KOPT-K1 (cell line): ENCODE data around the gene OPCML.

Source experiments
- H3K27ac ChIP-seq: fragments of 200-600 bp; sonication (generic); 2 replicates; pipeline ENCODE4 v1.5.1; 2016; ENCODE audit warnings: antibody characterized with exemption, mild to moderate bottlenecking, low read depth, low read length; ENCODE audit not compliant: poor library complexity, severe bottlenecking
- H3K36me3 ChIP-seq: fragments of 200-600 bp; sonication (generic); 2 replicates; pipeline ENCODE4 v1.5.1; 2017; ENCODE audit warnings: antibody characterized with exemption, mild to moderate bottlenecking, low read length, moderate library complexity; ENCODE audit not compliant: insufficient read depth
- H3K9me3 ChIP-seq: fragments of 200-600 bp; sonication (generic); 2 replicates; pipeline ENCODE4 v1.5.1; 2017; ENCODE audit warnings: antibody characterized with exemption, low read length, mild to moderate bottlenecking; ENCODE audit not compliant: insufficient read depth, poor library complexity, severe bottlenecking

OPCML gene

GRCh38 chr11:133441964-133442660, 90.2 kb downstream of the OPCML start:
- Histone ChIP-seq H3K27ac (no peak overlapping the region), H3K9me3 (no peaks in the 10 kb centered on the region), H3K36me3 (no peaks in the 10 kb centered on the region)

DNA sequence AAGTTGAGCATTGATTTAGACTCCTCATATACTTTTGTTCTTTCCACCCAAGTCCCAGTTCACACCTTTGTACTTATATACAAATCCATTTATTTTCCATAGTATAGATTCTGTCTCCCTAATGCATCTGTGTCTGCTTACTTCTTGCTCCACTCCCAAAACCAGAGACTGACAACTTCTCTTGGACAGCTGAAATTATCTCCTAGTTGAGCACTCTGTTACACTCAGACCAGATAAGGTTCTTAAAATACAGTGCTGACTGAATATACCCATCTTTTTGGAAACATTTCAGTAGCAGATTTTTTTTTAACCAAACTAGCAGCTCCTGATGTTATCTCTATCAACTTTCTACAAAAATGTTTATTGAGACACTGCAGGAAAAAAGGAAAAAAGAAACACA, 106.3 kb downstream of the OPCML start:
- Histone ChIP-seq H3K27ac (no peak overlapping the region), H3K9me3 (no peaks in the 10 kb centered on the region), H3K36me3 (no peaks in the 10 kb centered on the region)

GRCh38 chr11:133425245-133425644, 107.1 kb downstream of the OPCML start:
- Histone ChIP-seq H3K27ac (no peak overlapping the region), H3K9me3 (no peaks in the 10 kb centered on the region), H3K36me3 (no peaks in the 10 kb centered on the region)

DNA sequence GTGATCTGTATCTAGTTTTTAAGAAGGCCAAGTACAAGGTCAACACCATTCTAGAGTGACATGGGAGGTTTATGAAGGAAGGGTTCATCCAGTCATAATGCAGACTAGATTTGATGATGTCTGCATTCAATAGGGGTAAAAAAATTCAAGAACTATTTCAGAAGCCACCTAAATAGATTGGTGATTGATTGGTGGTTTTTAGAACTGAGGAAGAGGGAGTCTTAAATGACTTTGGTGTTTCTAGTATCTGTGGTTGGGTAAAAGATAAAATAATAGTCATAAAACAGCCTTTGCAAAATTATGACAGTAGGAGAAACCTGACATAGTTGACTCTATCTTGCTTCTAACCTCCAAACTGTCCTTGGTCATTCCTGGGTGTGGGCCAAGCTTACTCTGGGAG, 114.1 kb downstream of the OPCML start:
- Histone ChIP-seq H3K9me3 (peaks cover 7% of the 10 kb centered on the region), H3K36me3 (no peaks in the 10 kb centered on the region), H3K27ac (no peak overlapping the region)

- H3K36me3 ChIP-seq = no peaks in the 10 kb centered on the region
- no peak overlapping the region for H3K27ac ChIP-seq
- peaks cover 7% of the 10 kb centered on the region for H3K9me3 ChIP-seq
Measured at GRCh38 chr11:133414506-133414905, 117.8 kb downstream of the OPCML start.

GRCh38 chr11:133413703-133414102, 118.6 kb downstream of the OPCML start:
- peaks cover 2% of the 10 kb centered on the region for H3K9me3 ChIP-seq
- no peak overlapping the region for H3K27ac ChIP-seq
- H3K36me3 ChIP-seq = no peaks in the 10 kb centered on the region

- Histone ChIP-seq H3K27ac (no peak overlapping the region), H3K9me3 (no peaks in the 10 kb centered on the region), H3K36me3 (no peaks in the 10 kb centered on the region)
Measured at GRCh38 chr11:133409799-133410198, 122.5 kb downstream of the OPCML start.

- H3K27ac ChIP-seq = no peak overlapping the region
- H3K36me3 ChIP-seq = no peaks in the 10 kb centered on the region
Measured at GRCh38 chr11:133408936-133409335, 123.4 kb downstream of the OPCML start.

GRCh38 chr11:133408402-133408801, 123.9 kb downstream of the OPCML start:
- H3K36me3 ChIP-seq = no peaks in the 10 kb centered on the region
- no peaks in the 10 kb centered on the region for H3K9me3 ChIP-seq
- no peak overlapping the region for H3K27ac ChIP-seq

More at GRCh38 chr11:133408936-133409335, 123.4 kb downstream of the OPCML start:
- no peaks in the 10 kb centered on the region for H3K9me3 ChIP-seq

- Histone ChIP-seq H3K9me3 (no peaks in the 10 kb centered on the region), H3K27ac (no peak overlapping the region)
Measured at GRCh38 chr11:133406489-133406888, 125.8 kb downstream of the OPCML start.

GRCh38 chr11:133403900-133404299, 128.4 kb downstream of the OPCML start:
- no peak overlapping the region for H3K27ac ChIP-seq
- no peaks in the 10 kb centered on the region for H3K9me3 ChIP-seq
- no peaks in the 10 kb centered on the region for H3K36me3 ChIP-seq

More at GRCh38 chr11:133406489-133406888, 125.8 kb downstream of the OPCML start:
- H3K36me3 ChIP-seq = no peaks in the 10 kb centered on the region

DNA sequence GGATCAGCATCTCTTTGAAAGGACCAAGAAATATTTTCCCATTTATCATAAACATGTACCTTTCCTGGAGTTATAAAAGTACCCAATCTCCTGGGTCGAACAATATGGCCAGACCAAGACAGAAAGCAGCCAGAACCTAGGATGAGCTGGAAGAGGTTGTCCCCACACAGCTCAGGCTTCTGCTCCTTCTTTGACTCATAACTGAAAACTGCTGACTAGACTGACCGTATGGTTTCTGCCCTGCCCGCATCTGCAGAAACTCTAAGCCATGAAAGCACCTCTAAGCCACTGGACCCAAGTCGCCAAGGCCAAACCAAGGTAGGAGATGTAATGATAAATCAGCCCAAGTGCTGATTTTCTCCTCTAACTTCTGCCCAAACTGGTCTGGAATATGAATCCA, 129.8 kb downstream of the OPCML start:
- Histone ChIP-seq H3K9me3 (no peaks in the 10 kb centered on the region), H3K27ac (no peak overlapping the region), H3K36me3 (no peaks in the 10 kb centered on the region)

GRCh38 chr11:133399855-133400625, 132.3 kb downstream of the OPCML start:
- Histone ChIP-seq H3K27ac (no peak overlapping the region), H3K9me3 (no peaks in the 10 kb centered on the region), H3K36me3 (no peaks in the 10 kb centered on the region)

GRCh38 chr11:133399294-133399693, 133.0 kb downstream of the OPCML start:
- Histone ChIP-seq H3K27ac (no peak overlapping the region), H3K36me3 (no peaks in the 10 kb centered on the region), H3K9me3 (no peaks in the 10 kb centered on the region)

DNA sequence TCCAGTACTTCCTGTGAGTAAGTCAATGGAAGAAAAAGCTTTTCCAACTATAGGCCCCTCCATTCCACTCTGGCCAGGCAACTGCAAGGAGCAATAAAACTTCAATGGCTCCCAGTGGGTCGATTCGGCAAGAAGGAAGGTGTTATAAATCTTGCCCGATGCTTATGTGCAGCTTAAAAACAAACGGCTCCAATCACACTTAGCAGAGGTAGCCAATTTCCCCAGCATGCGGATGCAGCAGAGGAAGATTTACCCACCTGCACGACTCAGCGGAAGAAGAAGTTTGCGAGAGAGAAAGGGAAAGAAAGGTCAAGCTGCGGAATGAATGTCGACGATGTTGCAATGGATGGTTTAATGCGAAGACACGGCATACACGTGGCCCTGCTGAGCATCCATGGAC, 141.5 kb downstream of the OPCML start:
- H3K9me3 ChIP-seq = no peaks in the 10 kb centered on the region
- no peaks in the 10 kb centered on the region for H3K36me3 ChIP-seq
- H3K27ac ChIP-seq = no peak overlapping the region
